ENCODE results near the gene ZDHHC15. TPM values are rescaled to one million over a fixed set of nuclear protein-coding genes. Genes with fewer than 3 reads are reported as not detected.
"Not testable (repeated sequence)": the region's sequence is repeated elsewhere in the genome, so short reads cannot be mapped to it uniquely, and the experiment has no call there.

Gene ZDHHC15
- total RNA-seq: under 1 TPM; 0.30 to 0.49 TPM

- H3K36me3 Mint-ChIP-seq: no peaks in the 10 kb centered on the region
- H3K27ac Mint-ChIP-seq: peak within 1 kb of the TSS; percentile 71
- H3K9me3 Mint-ChIP-seq: no peaks in the 10 kb centered on the region
- H3K4me1 Mint-ChIP-seq: peaks cover 13% of the 10 kb centered on the region
- DNase-seq: peak; percentile 65
- H3K27me3 Mint-ChIP-seq: no peaks in the 10 kb centered on the region
- peak within 1 kb of the TSS; percentile 84 for H3K4me3 Mint-ChIP-seq
These were observed at the start of gene ZDHHC15 for GRCh38 chrX:75522565-75523431. ZDHHC15 (minus strand) TSS chrX:75523037; CDS start chrX:75523024, 13 bp downstream.

DNA sequence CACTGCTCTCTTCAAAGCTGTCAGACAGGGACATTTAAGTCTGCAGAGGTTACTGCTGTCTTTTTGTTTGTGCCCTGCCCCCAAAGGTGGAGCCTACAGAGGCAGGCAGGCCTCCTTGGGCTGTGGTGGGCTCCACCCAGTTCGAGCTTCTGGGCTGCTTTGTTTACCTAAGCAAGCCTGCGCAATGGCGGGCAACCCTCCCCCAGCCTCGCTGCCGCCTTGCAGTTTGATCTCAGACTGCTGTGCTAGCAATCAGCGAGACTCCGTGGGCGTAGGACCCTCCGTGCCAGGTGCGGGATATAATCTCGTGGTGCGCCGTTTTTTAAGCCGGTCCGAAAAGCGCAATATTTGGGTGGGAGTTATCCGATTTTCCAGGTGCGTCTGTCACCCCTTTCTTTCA lies 37.7 kb upstream of the ZDHHC15 start:
- DNase-seq, H3K4me3 Mint-ChIP-seq, H3K36me3 Mint-ChIP-seq, H3K9me3 Mint-ChIP-seq, H3K4me1 Mint-ChIP-seq, H3K27ac Mint-ChIP-seq, H3K27me3 Mint-ChIP-seq: not testable (repeated sequence)

DNA sequence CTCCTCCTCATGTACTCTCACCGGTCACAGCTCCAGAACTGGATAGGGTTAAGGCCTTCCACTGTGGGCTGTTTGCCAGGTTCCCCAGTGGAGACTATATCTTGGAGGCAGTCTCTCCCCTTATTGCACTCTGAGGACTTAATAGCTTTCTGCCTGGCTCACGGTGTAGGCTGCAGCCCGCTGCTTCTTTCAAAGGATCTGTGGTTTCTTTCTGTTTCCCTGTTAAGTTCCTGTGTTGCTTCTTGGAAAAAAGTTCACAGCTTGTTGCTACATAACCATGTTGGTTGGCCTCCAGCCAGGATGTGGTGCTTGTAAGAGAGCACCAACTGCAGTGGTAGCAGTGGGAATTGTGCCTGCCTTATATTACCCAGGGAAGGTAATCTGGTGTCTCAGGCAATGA lies 24.9 kb upstream of the ZDHHC15 start:
- Mint-ChIP-seq H3K27me3 (no peaks in the 10 kb centered on the region), H3K9me3 (peaks cover 6% of the 10 kb centered on the region), H3K4me1 (no peaks in the 10 kb centered on the region), H3K4me3 (no peak overlapping the region), H3K36me3 (peaks cover 5% of the 10 kb centered on the region), H3K27ac (no peak overlapping the region)
- DNase-seq: no peak

- no peaks in the 10 kb centered on the region for H3K27me3 Mint-ChIP-seq
- H3K4me1 Mint-ChIP-seq: no peaks in the 10 kb centered on the region
- no peak for DNase-seq
- no peak overlapping the region for H3K4me3 Mint-ChIP-seq
- H3K36me3 Mint-ChIP-seq: peaks cover 5% of the 10 kb centered on the region
- H3K27ac Mint-ChIP-seq: no peak overlapping the region
- H3K9me3 Mint-ChIP-seq: peaks cover 6% of the 10 kb centered on the region
These were observed 24.1 kb upstream of the ZDHHC15 start for GRCh38 chrX:75546724-75547511.

DNA sequence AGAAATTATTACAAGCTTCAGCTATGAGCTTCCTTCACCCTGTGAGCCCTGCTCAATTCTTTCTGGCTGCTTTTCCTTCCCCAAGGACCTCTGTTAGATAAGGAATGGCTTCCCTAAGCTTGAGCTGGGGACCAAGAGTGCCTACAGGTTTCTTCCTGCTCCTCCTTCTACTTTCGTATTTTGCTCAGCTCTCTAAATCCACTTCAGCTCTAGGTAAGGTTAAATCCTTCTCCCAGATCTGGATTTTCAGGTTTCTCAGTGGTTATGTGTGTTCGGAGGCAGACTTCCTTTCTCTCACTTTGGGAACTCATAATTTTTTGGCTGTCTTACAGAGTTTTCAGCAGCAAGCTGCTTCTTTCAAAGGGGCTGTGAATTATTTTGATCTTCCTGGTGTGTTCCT lies 21.9 kb upstream of the ZDHHC15 start:
- no peak overlapping the region for H3K4me3 Mint-ChIP-seq
- no peak overlapping the region for H3K27ac Mint-ChIP-seq
- no peaks in the 10 kb centered on the region for H3K4me1 Mint-ChIP-seq
- H3K27me3 Mint-ChIP-seq: no peaks in the 10 kb centered on the region
- H3K9me3 Mint-ChIP-seq: peaks cover 1% of the 10 kb centered on the region
- H3K36me3 Mint-ChIP-seq: peaks cover 4% of the 10 kb centered on the region
- DNase-seq: no peak

- Mint-ChIP-seq H3K9me3 (peaks cover 3% of the 10 kb centered on the region), H3K4me1 (no peaks in the 10 kb centered on the region), H3K36me3 (peaks cover 2% of the 10 kb centered on the region), H3K4me3 (no peak overlapping the region), H3K27me3 (no peaks in the 10 kb centered on the region), H3K27ac (no peak overlapping the region)
- DNase-seq: no peak
These were observed 38.9 kb downstream of the ZDHHC15 start for GRCh38 chrX:75483933-75484332.

DNA sequence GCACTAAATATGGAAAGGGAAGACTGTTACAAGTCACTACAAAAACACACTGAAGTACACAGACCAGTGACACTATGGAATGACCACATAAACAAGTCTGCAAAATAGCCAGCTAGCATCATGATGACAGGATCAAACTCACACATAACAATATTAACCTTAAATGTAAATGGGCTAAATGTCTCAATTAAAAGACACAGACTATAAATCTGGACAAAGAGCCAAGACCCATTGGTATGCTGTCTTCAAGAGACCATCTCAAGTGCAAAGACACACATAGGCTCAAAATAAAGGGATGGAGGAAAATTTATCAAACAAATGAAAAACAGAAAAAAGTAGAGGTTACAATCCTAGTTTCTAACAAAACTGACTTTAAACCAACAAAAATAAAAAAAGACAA lies 61.1 kb downstream of the ZDHHC15 start:
- not testable (repeated sequence) for H3K36me3 Mint-ChIP-seq, H3K27me3 Mint-ChIP-seq, H3K4me1 Mint-ChIP-seq, DNase-seq, H3K27ac Mint-ChIP-seq, H3K4me3 Mint-ChIP-seq
- H3K9me3 Mint-ChIP-seq: peaks cover 14% of the 10 kb centered on the region

DNA sequence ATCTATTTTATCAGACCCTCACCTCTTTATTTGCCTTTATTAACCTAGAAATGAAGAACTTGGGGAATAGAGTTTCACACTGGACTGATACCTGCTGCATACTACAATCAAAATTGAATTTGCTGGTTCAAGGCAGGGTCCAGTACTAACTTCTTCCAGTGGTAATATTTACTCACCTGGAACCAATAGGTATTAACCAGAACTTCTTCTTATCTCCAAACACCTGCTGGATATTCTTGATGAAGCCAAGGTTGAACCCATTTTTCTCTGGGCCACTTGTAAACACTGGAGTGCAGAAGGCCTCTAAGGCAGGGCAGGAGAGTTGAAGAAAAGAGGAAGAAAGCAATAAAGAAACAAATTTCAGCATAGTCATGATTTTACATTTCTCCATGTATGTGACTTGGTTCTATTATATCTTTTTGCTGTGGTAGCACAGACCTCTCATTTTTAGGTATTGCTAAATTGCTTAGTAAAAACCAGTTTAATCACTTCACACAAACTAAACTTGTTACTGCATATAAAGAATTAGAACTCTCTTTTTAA lies 101.1 kb downstream of the ZDHHC15 start:
- H3K36me3 Mint-ChIP-seq: no peaks in the 10 kb centered on the region
- no peaks in the 10 kb centered on the region for H3K27me3 Mint-ChIP-seq
- no peak for DNase-seq
- no peak overlapping the region for H3K4me3 Mint-ChIP-seq
- H3K27ac Mint-ChIP-seq: no peak overlapping the region
- no peaks in the 10 kb centered on the region for H3K9me3 Mint-ChIP-seq
- no peaks in the 10 kb centered on the region for H3K4me1 Mint-ChIP-seq

- DNase-seq, H3K27ac Mint-ChIP-seq, H3K4me3 Mint-ChIP-seq, H3K4me1 Mint-ChIP-seq, H3K27me3 Mint-ChIP-seq: not testable (repeated sequence)
- H3K9me3 Mint-ChIP-seq: peaks cover 22% of the 10 kb centered on the region
- peaks cover 14% of the 10 kb centered on the region for H3K36me3 Mint-ChIP-seq
These were observed 115.7 kb downstream of the ZDHHC15 start for GRCh38 chrX:75407153-75407552.

- DNase-seq: no peak
- Mint-ChIP-seq H3K36me3 (peaks cover 16% of the 10 kb centered on the region), H3K9me3 (peaks cover 31% of the 10 kb centered on the region), H3K27me3 (no peaks in the 10 kb centered on the region), H3K4me3 (no peak overlapping the region), H3K27ac (no peak overlapping the region), H3K4me1 (no peaks in the 10 kb centered on the region)
These were observed 132.4 kb downstream of the ZDHHC15 start for GRCh38 chrX:75390470-75390869.

- H3K4me1 Mint-ChIP-seq: no peaks in the 10 kb centered on the region
- H3K36me3 Mint-ChIP-seq: no peaks in the 10 kb centered on the region
- no peaks in the 10 kb centered on the region for H3K27me3 Mint-ChIP-seq
- no peaks in the 10 kb centered on the region for H3K9me3 Mint-ChIP-seq
- no peak overlapping the region for H3K4me3 Mint-ChIP-seq
- no peak overlapping the region for H3K27ac Mint-ChIP-seq
- no peak for DNase-seq
These were observed 153.1 kb downstream of the ZDHHC15 start for GRCh38 chrX:75369721-75370120.

DNA sequence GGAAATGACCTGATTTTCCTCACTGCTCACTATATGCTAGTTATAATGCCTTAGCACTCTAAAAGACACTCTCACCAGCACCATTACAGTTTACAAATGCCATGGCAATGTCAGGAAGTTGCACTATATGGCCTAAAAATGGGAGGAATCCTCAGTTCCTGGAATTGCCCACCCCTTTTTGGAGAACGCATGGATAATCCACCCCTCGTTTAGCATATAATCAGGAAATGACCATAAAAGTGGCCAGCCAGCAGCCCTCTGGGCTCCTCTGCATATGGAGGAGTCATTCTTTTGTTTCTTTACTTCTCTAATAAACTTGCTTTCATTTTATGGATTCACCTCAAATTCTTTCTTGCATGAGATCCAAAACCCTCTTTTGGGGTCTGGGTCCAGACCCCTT lies 156.0 kb downstream of the ZDHHC15 start:
- H3K27me3 Mint-ChIP-seq: no peaks in the 10 kb centered on the region
- peaks cover 9% of the 10 kb centered on the region for H3K9me3 Mint-ChIP-seq
- no peaks in the 10 kb centered on the region for H3K4me1 Mint-ChIP-seq
- no peak for DNase-seq
- no peak overlapping the region for H3K4me3 Mint-ChIP-seq
- peaks cover 9% of the 10 kb centered on the region for H3K36me3 Mint-ChIP-seq
- no peak overlapping the region for H3K27ac Mint-ChIP-seq

- H3K9me3 Mint-ChIP-seq: peaks cover 9% of the 10 kb centered on the region
- H3K27ac Mint-ChIP-seq: no peak overlapping the region
- H3K4me1 Mint-ChIP-seq: no peaks in the 10 kb centered on the region
- H3K36me3 Mint-ChIP-seq: peaks cover 13% of the 10 kb centered on the region
- H3K4me3 Mint-ChIP-seq: no peak overlapping the region
- no peaks in the 10 kb centered on the region for H3K27me3 Mint-ChIP-seq
- no peak for DNase-seq
These were observed 157.4 kb downstream of the ZDHHC15 start for GRCh38 chrX:75365243-75365975.

DNA sequence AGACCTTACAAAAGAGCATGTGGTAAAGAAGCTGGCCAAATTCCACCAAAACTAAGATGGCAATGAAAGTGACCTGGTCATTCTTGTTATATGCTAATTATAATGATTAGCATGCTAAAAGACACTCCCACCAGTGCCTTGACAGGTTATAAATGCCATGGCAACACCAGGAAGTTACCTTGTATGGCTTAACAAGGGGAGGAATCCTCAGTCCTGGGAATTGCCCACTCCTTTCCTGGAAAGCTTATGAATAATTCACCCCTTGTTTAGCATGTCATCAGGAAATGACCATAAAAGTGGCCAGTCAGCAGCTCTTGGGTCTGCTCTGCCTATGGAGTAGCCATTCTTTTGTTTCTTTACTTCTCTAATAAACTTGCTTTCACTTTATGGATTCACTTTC lies 161.0 kb downstream of the ZDHHC15 start:
- Mint-ChIP-seq H3K36me3 (peaks cover 13% of the 10 kb centered on the region), H3K27me3 (no peaks in the 10 kb centered on the region), H3K4me3 (no peak overlapping the region), H3K4me1 (no peaks in the 10 kb centered on the region), H3K27ac (no peak overlapping the region), H3K9me3 (peaks cover 9% of the 10 kb centered on the region)
- no peak for DNase-seq

DNA sequence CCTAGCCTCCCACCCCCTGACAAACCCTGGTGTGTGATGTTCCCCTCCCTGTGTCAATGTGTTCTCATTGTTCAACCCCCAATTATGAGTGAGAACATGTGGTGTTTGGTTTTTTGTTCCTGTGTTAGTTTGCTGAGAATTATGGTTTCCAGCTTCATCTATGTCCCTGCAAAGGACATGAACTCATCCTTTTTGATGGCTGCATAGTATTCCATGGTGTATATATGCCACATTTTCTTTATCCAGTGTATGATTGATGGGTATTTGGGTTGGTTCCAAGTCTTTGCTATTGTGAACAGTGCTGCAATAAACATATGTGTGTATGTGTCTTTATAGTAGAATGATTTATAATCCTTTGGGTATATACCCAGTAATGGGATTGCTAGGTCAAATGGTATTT lies 174.2 kb downstream of the ZDHHC15 start:
- H3K27me3 Mint-ChIP-seq, H3K4me3 Mint-ChIP-seq, H3K27ac Mint-ChIP-seq, H3K4me1 Mint-ChIP-seq, DNase-seq: not testable (repeated sequence)
- Mint-ChIP-seq H3K36me3 (peaks cover 28% of the 10 kb centered on the region), H3K9me3 (peaks cover 14% of the 10 kb centered on the region)

Data from activated naive CD8-positive, alpha-beta T cell treated with anti-CD3 and anti-CD28 coated beads for 36 hours (primary cell).